HG02642 (cell line): ENCODE results near the gene MBOAT1.
A peak's percentile ranks its signal among the peaks of the same experiment; 100 is the strongest.
"Not testable (repeated sequence)": the region's sequence is repeated elsewhere in the genome, so short reads cannot be mapped to it uniquely, and the experiment has no call there.

Source experiments
- ATAC-seq: cut with Tn5 transposase; IDR thresholded peaks from one replicate; pipeline ENCODE4 v1.9.1; 2021; ENCODE audit warnings: mild to moderate bottlenecking; ENCODE audit not compliant: unreplicated experiment, poor library complexity

Gene MBOAT1

GRCh38 chr6:20204512-20204894, 7.8 kb downstream of the MBOAT1 start:
- ATAC-seq, result no peak

DNA sequence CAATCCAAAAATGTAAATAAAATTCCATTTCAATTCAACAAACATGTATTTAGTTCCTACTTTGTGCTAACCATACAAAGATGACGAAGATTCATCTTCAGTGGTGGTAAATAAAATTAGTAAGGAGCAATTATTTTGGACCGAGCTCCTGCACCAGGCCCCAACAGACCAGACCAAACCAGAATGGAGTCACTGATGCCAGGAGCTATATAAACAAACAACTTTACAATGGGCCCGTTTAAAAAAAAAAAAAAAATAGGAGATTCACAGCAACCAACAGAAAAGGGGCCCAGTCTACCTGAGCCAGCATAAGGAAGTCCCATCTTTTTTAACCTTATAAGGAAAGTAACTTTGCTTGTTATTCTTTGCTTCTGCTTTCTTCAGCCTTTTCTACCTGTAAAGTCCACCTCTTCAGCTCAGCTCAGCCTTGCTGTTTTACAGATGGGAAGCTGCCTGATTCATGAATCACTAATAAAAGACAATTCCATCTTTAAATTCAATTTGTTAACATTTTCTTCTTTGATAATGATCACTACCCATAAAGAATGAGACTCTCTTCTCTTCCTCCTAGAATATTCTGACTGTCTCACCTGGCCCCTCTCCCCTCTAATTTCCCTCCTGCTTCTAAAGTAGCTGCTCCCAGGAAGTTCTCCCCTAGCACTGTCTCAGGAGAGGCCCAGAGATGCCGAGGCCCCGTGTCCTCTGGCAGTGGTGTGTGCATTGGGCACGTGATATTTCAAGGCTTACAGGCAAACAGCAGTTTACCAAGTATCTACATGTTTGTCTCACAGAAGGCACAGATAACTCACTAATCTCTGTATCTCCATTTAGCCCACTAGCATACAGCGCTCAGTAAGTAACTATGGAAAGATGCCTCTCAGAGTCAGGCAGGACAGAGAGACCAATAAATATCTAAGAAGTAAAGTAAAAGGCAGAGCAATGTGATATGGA, 8.4 kb downstream of the MBOAT1 start:
- ATAC-seq, result no peak

DNA sequence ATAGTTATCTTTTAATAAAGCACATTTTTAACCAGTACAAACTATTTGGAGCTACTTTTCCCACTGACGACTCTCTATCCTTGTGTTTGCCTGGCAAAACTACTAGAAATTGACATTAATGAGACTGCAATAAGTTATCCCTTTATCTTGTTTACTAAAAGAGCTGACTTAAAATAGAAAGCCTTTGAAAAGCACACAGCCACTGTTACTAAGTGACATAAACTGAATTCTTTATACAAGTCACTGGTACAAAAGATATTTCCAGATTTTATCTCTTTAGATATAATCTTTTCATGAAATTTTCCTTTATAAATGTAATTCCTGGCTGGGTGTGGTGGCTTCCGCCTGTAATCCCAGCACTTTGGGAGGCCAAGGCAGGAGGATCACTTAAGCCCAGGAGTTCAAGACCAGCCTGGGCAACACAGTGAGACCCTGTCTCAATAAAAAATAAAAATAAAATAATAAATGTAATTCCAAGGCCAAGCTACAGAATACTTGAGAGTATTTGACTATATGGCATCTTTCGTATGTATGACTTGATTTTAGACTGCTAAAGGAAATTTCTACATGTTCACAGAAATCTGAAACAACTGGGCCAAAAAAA, 9.5 kb downstream of the MBOAT1 start:
- no peak for ATAC-seq

DNA sequence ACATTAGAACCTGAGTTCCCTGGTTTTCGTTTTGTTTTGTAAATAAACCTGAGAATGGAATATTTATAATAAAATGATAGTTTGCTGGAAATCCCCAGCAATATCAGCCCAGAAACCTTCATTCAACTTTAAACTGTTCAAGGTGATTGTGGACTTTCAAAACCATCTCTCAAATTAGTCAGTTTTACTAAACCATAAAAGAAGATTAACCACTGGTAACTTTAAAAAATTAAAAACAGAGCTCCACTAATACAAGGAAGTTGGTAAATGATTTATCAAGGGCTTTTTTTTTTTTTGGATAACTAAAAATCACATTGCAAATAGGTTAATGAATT, 10.0 kb downstream of the MBOAT1 start:
- ATAC-seq, result peak; percentile 35

- ATAC-seq, result no peak
Observed at GRCh38 chr6:20200761-20201630, 11.3 kb downstream of the MBOAT1 start.

- no peak for ATAC-seq
Observed at GRCh38 chr6:20198775-20199174, 13.5 kb downstream of the MBOAT1 start.

DNA sequence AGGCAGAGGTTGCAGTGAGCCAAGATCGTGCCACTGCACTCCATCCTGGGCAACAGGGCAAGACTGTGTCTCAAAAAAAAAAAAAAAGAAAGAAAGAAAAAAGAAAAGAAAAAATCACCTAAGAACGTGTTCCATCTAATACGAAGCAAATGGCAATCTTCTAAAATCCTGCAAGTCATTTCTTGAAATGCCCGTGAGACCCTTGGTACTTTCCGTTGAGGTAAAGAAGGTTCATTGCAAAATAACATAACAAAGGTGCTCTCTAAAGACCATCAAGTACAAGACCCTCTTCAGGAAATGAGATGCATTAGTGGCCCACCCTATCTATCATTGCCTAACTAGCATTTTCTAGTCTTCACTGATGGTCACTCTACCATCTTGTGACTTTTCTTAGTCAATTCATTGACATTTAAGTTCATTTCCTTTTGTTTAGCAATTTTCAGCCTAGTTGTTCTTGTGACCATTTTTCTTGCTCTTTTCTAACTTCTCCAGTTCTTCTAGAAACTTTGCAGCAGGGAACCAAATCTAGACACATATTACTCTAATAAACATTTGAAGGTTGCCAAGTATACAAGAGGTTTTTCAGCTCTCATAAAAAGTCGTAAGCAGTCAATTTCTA, 14.0 kb downstream of the MBOAT1 start:
- no peak for ATAC-seq

DNA sequence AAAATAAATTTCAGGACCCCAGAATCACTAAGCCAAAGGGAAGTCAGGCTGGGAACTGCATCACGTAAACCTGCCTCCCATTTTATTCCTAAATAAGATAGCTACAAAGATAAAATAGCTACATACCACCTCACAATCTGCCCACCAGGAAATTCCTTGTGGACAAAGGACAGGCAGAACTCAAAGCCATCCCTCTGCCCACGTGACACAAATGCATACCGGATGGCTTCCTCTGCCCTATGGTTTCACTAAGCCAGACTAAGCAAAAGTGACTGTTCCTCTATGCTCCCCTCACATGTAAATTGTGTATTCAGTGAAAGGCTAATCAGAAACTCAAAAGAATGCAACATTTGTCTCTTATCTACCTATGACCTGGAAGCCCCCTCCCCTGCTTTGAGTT, 15.0 kb downstream of the MBOAT1 start:
- ATAC-seq, result no peak

DNA sequence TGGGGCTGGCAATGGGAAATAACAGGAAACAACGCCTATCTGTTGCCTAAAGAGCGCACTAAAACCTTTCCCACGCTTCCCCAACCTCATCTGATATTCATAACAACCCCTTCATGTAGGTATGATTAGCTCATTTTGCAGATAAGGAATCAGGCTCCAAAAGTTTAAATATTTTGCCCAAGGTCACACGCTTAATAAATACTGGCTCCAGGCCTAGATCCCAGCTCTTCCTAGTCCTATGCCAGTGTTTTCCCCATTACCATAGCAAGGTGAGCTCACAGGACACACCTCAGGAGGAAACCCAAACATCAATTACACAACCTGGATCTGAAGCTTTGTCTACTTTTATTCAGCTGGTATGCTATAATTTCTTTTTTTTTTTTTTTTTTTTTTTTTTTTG, 19.6 kb downstream of the MBOAT1 start:
- ATAC-seq, result no peak

GRCh38 chr6:20191992-20192391, 20.3 kb downstream of the MBOAT1 start:
- ATAC-seq, result no peak

DNA sequence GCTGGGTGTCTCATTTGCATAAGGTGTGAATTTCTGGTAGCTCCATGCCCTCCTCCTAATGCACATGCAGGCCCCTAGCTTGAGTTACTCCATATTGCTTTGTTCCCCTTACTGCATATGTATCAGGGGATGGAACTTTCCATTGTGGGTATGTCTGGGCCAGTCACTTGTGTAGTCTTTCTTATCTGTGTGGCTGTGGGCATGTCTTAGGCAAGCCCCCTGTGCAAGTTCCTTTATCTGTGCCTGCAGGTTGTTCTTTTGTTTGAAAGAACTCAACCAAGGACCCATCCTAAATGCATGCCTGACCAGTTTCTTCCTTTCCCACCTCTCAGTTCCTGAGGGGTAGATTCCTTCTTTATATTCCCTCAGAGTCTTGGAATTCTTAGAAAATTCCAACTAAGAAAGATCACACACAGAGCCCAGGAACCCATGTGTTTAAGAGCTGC, 23.6 kb downstream of the MBOAT1 start:
- no peak for ATAC-seq

GRCh38 chr6:20186981-20187380, 25.3 kb downstream of the MBOAT1 start:
- no peak for ATAC-seq

GRCh38 chr6:20183706-20184105, 28.6 kb downstream of the MBOAT1 start:
- ATAC-seq, result no peak

DNA sequence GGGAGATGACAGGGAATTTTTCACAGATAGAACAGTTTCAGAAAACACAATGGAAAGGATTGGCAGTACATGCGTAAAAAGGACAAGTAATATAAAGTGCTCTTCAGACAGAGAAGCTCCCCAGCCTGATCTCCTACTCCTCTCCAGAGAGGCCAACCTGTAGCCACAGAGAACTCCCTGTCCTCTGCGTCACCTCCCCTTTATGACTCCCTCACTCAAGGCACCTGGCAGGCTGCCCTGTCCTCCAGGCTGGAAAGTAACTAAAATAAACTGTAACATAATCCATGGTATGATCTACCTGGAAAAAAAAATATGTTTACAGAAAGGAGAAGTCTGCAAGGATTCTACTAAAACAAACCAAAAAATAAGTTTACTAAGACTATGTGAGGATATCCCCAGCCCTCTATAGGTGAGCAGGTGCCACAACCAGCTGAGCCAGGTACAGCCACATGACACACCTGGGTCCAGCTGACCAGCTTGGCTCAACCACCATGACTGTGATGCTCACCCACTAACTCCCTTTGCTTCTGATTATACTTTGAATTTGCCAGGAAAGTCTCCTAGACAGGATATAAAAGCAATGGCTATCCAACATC, 29.2 kb downstream of the MBOAT1 start:
- ATAC-seq, result no peak

DNA sequence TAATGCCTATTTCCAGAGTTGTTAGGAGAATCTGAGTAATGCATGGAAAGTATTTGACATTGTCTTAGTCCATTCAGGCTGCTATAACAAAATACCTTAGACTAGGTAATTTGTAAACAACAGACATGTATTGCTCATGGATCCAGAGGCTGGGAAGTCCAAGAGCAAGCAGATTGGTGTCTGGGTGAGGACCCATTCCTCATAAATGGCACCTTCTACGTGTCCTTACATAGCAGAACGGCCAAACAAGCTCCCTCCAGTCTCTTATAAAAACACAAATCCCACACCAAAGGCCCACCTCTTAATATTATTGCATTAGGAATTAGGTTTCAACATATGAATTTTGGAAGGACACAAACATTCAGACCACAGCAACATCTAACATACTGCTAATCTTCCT, 30.2 kb downstream of the MBOAT1 start:
- ATAC-seq, result no peak

DNA sequence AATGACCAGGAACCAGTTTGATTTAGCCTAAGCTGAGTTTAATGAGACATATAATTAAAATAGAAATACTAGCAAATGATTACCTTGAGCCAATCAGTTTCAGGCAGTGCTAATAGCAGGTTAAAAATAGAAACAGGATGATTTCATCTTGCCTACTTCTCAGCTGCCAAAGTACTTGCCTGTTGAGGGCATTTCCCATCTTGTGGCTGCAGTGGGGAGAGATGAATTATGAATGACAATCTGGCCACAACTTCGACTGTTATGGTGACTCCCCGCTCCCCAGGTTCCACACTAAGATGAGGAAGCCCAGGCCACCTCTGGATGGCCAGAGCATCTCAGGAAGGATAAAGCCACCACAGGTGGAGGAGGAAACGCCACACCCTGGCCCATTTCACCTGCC, 31.3 kb downstream of the MBOAT1 start:
- ATAC-seq, result peak; percentile 82

- ATAC-seq, result not testable (repeated sequence)
Observed at GRCh38 chr6:20179287-20180045, 32.8 kb downstream of the MBOAT1 start.

DNA sequence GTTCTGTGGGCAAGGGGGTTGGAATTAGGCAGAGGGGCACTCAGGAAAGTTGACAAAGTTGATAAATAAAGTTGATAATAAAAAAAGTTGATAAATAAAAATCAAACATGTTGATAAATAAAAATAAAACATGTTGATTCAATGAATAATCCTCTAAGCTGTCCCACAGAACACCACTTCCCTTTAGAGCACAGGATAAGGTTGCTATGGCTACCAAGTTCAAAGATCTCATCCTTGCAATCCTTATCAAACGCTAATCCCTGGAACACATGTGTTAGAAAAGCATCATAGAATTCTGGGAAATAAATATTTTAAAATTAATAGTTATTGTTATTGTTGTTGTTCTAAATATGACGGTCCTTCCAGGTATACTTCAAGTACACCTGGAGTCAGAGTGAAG, 33.9 kb downstream of the MBOAT1 start:
- no peak for ATAC-seq

GRCh38 chr6:20175810-20176410, 36.4 kb downstream of the MBOAT1 start:
- no peak for ATAC-seq
